ENCODE data around the gene TICRR.
A peak's percentile ranks its signal among the peaks of the same experiment; 100 is the strongest.

TICRR gene

GRCh38 chr15:89633585-89633984 lies 58.3 kb downstream of the TICRR start:
- TF ChIP-seq PAX5 (IDR thresholded peaks at IDR 0.05; ENCODE audit: insufficient read depth, low read length, severe bottlenecking): no peak
- TF ChIP-seq TAF1 (IDR thresholded peaks at IDR 0.05; ENCODE audit: low read depth, low read length): no peak
- no peak for TF ChIP-seq SPI1 (IDR thresholded peaks at IDR 0.05; ENCODE audit: low read depth, low read length)
- no peak for TF ChIP-seq POLR2A (IDR thresholded peaks at IDR 0.05; ENCODE audit: low read depth, low read length)
- no peak for TF ChIP-seq POLR2AphosphoS5 (IDR thresholded peaks at IDR 0.05; ENCODE audit: low read depth, low read length)
- TF ChIP-seq POU2F2 (IDR thresholded peaks at IDR 0.05; ENCODE audit: low read depth, low read length): no peak
- DNase-seq (ENCODE audit: insufficient read length, low spot score) (no peak), FAIRE-seq (no peak)

GRCh38 chr15:89640245-89640644 lies 65.0 kb downstream of the TICRR start:
- FAIRE-seq: no peak
- no peak for DNase-seq (ENCODE audit: insufficient read length, low spot score)
- TF ChIP-seq POLR2AphosphoS5 (IDR thresholded peaks at IDR 0.05; ENCODE audit: low read depth, low read length) (no peak), POLR2A (IDR thresholded peaks at IDR 0.05; ENCODE audit: low read depth, low read length) (no peak), TAF1 (IDR thresholded peaks at IDR 0.05; ENCODE audit: low read depth, low read length) (no peak), POU2F2 (IDR thresholded peaks at IDR 0.05; ENCODE audit: low read depth, low read length) (no peak), PAX5 (IDR thresholded peaks at IDR 0.05; ENCODE audit: insufficient read depth, low read length, severe bottlenecking) (no peak), SPI1 (IDR thresholded peaks at IDR 0.05; ENCODE audit: low read depth, low read length) (no peak)

- DNase-seq (ENCODE audit: insufficient read length, low spot score): no peak
- FAIRE-seq: no peak
- TF ChIP-seq POU2F2 (IDR thresholded peaks at IDR 0.05; ENCODE audit: low read depth, low read length) (no peak), SPI1 (IDR thresholded peaks at IDR 0.05; ENCODE audit: low read depth, low read length) (no peak), POLR2AphosphoS5 (IDR thresholded peaks at IDR 0.05; ENCODE audit: low read depth, low read length) (no peak), TAF1 (IDR thresholded peaks at IDR 0.05; ENCODE audit: low read depth, low read length) (no peak), POLR2A (IDR thresholded peaks at IDR 0.05; ENCODE audit: low read depth, low read length) (no peak), PAX5 (IDR thresholded peaks at IDR 0.05; ENCODE audit: insufficient read depth, low read length, severe bottlenecking) (no peak)
These were observed 65.8 kb downstream of the TICRR start for GRCh38 chr15:89641053-89641452.

DNA sequence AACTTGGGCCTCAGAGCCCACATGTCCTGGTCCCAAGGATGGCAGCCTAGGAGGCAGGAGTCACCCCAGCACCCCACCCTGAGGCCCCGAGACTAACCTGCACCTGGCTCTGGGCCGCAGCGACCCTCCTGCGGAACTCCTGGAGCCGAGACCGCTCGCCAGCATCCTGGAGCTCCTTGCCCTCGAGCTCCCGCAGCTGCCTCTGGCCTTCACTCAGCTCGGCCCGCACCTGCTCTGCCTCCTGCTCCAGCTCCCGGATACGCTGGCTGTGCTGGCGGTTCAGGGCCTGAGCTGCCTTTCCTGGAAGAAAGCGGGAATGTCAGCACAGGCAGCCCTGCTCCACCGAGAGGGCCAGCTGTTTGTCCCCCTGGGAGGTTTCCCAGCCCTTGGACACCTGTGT lies 66.8 kb downstream of the TICRR start:
- DNase-seq (ENCODE audit: insufficient read length, low spot score) (no peak), FAIRE-seq (no peak)
- no peak for TF ChIP-seq SPI1 (IDR thresholded peaks at IDR 0.05; ENCODE audit: low read depth, low read length)
- TF ChIP-seq POLR2AphosphoS5 (IDR thresholded peaks at IDR 0.05; ENCODE audit: low read depth, low read length): no peak
- TF ChIP-seq TAF1 (IDR thresholded peaks at IDR 0.05; ENCODE audit: low read depth, low read length): no peak
- no peak for TF ChIP-seq PAX5 (IDR thresholded peaks at IDR 0.05; ENCODE audit: insufficient read depth, low read length, severe bottlenecking)
- TF ChIP-seq POU2F2 (IDR thresholded peaks at IDR 0.05; ENCODE audit: low read depth, low read length): no peak
- TF ChIP-seq POLR2A (IDR thresholded peaks at IDR 0.05; ENCODE audit: low read depth, low read length): no peak

GRCh38 chr15:89645680-89646079 lies 70.4 kb downstream of the TICRR start:
- no peak for DNase-seq (ENCODE audit: insufficient read length, low spot score)
- TF ChIP-seq SPI1 (IDR thresholded peaks at IDR 0.05; ENCODE audit: low read depth, low read length): no peak
- TF ChIP-seq POLR2A (IDR thresholded peaks at IDR 0.05; ENCODE audit: low read depth, low read length): no peak
- TF ChIP-seq PAX5 (IDR thresholded peaks at IDR 0.05; ENCODE audit: insufficient read depth, low read length, severe bottlenecking): no peak
- TF ChIP-seq POLR2AphosphoS5 (IDR thresholded peaks at IDR 0.05; ENCODE audit: low read depth, low read length): no peak
- TF ChIP-seq TAF1 (IDR thresholded peaks at IDR 0.05; ENCODE audit: low read depth, low read length): no peak
- TF ChIP-seq POU2F2 (IDR thresholded peaks at IDR 0.05; ENCODE audit: low read depth, low read length): no peak
- no peak for FAIRE-seq

- DNase-seq (ENCODE audit: insufficient read length, low spot score) (no peak), FAIRE-seq (no peak)
- no peak for TF ChIP-seq SPI1 (IDR thresholded peaks at IDR 0.05; ENCODE audit: low read depth, low read length)
- no peak for TF ChIP-seq PAX5 (IDR thresholded peaks at IDR 0.05; ENCODE audit: insufficient read depth, low read length, severe bottlenecking)
- no peak for TF ChIP-seq TAF1 (IDR thresholded peaks at IDR 0.05; ENCODE audit: low read depth, low read length)
- no peak for TF ChIP-seq POLR2A (IDR thresholded peaks at IDR 0.05; ENCODE audit: low read depth, low read length)
- no peak for TF ChIP-seq POU2F2 (IDR thresholded peaks at IDR 0.05; ENCODE audit: low read depth, low read length)
- TF ChIP-seq POLR2AphosphoS5 (IDR thresholded peaks at IDR 0.05; ENCODE audit: low read depth, low read length): no peak
These were observed 71.3 kb downstream of the TICRR start for GRCh38 chr15:89646416-89647141.

DNA sequence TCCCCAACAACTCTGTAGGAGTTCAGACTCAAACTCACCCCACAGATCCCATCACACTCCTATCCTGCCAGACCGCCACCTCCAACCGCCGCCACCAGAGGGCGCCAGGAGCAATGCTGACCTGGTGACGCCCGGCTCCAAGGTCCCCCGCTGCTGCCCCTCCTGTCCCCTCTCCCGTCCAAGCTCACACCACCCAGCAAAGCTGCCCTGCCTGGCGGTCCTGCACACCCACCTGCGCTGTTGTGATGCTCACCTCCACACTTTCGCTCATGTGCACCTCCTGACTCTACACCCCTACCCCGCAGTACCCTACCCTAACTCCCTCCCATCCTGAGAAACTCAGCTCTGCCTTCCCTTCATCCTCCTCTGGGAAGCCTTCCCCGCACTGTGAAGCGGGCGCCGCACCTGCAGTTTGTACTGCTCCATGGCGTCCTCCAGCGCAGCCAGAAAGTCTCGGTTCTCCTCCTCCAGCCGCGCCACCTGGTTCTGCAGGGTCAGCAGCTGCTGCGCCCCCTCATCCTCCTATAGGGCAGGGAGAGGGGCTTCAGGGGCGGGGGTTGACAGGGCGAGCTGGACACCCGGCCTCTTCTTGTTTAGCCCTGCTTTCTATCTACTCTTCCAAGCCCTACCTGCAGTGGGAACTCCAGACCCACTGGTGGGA lies 72.1 kb downstream of the TICRR start:
- FAIRE-seq (peak; percentile 89), DNase-seq (ENCODE audit: insufficient read length, low spot score) (peak; percentile 89)
- no peak for TF ChIP-seq POLR2A (IDR thresholded peaks at IDR 0.05; ENCODE audit: low read depth, low read length)
- TF ChIP-seq SPI1 (IDR thresholded peaks at IDR 0.05; ENCODE audit: low read depth, low read length): no peak
- no peak for TF ChIP-seq PAX5 (IDR thresholded peaks at IDR 0.05; ENCODE audit: insufficient read depth, low read length, severe bottlenecking)
- TF ChIP-seq TAF1 (IDR thresholded peaks at IDR 0.05; ENCODE audit: low read depth, low read length): no peak
- TF ChIP-seq POU2F2 (IDR thresholded peaks at IDR 0.05; ENCODE audit: low read depth, low read length): no peak
- TF ChIP-seq POLR2AphosphoS5 (IDR thresholded peaks at IDR 0.05; ENCODE audit: low read depth, low read length): no peak

DNA sequence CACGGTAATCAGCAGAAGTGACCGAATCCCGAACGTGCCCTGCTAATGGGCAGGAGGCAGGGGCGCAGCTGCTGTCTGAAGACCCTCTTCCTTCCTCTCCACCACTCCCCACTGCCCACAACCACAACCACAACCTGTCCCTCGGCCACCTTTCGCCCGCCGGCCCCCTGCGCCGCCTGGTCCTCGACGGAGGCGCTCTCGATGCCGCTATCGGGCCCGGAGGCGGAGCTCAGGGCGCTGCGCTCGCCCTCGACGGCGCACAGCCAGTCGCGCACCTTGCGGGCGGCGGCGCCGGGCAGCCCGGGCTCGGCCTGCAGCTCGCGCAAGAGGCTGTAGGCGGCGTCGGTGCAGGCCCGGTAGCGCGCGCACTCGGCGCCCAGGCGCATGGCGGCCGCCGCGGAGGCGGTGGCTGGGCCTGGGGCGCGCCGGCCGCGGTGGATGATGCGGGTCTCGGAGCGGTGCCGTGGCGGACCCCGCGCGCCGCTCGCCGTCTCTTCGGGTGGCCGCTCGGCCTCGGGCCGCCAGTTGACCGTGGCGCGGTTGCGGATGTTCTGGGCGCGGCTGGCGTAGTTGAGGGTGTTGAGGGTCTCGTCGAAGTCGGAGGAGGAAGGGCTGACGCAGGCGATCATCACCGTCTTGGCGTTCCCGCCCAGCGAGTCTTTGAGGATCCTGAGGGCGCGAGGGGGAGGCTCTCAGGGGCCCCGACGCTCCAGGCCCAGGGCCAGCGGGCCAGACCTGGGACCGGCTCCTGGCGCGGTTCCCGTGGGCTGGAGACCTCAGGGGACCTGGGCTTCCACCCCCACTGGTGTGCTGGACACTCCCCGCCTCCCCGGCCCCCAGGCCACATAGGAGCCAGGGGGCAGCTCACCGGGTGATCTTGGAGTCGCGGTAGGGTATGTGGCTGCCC lies 73.1 kb downstream of the TICRR start:
- DNase-seq (ENCODE audit: insufficient read length, low spot score) (no peak), FAIRE-seq (no peak)
- TF ChIP-seq POU2F2 (IDR thresholded peaks at IDR 0.05; ENCODE audit: low read depth, low read length) (no peak), SPI1 (IDR thresholded peaks at IDR 0.05; ENCODE audit: low read depth, low read length) (no peak), POLR2AphosphoS5 (IDR thresholded peaks at IDR 0.05; ENCODE audit: low read depth, low read length) (no peak), POLR2A (IDR thresholded peaks at IDR 0.05; ENCODE audit: low read depth, low read length) (no peak), TAF1 (IDR thresholded peaks at IDR 0.05; ENCODE audit: low read depth, low read length) (no peak), PAX5 (IDR thresholded peaks at IDR 0.05; ENCODE audit: insufficient read depth, low read length, severe bottlenecking) (no peak)

All from GM12891 (cell line).